Myometrial cell (primary cell): Measurements from ENCODE around the gene VCX3B. TPM values are rescaled to one million over a fixed set of nuclear protein-coding genes. Genes with fewer than 3 reads are reported as not detected.

ENCODE experiments used
- total RNA-seq: library from RNA; depleted of rRNA; stranded (reverse); fragments of >200 nt; gene quantifications from 2 replicates; pipeline ENCODE4 v1.2.3, GENCODE V29; 2015

VCX3B gene
- not detected in 2 replicates for total RNA-seq

DNA sequence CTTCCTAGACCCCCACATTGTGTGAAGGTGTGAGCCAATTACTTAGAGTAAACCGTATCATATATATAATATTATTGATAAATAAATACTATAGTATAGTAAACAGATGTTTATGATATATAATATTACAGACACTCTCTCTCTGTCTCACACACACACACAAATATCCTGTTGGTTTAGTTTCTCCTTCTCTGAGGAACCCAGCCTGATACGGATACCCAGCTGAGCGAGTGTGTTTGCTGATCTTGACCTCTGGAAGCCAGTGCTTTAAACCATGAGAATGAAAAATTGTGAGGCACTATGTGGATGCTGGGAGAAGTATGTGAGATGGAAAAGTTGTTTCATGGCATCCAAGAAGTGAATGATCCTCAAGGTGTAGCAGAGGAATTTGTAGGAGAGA, at the start of gene VCX3B:
TSS of gene VCX3B (plus strand) at position 301 of the 400 bp plus-strand sequence. CDS start 621 bp downstream, outside the sequence.

